ENCODE results near the gene B4GALNT1.
"Not testable (repeated sequence)": the region's sequence is repeated elsewhere in the genome, so short reads cannot be mapped to it uniquely, and the experiment has no call there.

The B4GALNT1 gene

DNA sequence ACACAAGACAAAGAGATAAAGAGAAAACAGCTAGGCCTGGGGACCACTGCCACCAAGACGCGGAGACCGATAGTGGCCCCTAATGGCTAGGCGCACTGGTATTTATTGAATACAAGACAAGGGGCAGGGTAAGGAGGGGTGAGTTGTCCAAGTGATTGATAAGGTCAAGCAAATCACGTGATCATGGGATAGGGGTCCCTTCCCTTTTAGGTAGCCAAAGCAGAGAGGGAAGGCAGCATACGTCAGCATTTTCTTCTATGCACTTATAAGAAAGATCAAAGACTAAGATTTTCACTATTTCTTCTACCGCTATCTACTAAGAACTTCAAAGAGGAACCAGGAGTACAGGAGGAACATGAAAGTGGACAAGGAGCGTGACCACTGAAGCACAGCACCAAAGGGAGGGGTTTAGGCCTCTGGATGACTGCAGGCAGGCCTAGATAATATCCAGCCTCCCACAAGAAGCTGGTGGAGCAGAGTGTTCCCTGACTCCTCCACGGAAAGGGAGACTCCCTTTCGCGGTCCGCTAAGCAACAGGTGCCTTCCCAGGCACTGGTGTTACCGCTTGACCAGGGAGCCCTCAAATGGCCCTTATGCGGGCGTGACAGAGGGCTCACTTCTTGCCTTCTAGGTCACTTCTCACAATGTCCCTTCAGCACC, 43.9 kb downstream of the B4GALNT1 start:
- not testable (repeated sequence) for FAIRE-seq; DNase-seq (ENCODE audit: insufficient read length, low spot score)

DNA sequence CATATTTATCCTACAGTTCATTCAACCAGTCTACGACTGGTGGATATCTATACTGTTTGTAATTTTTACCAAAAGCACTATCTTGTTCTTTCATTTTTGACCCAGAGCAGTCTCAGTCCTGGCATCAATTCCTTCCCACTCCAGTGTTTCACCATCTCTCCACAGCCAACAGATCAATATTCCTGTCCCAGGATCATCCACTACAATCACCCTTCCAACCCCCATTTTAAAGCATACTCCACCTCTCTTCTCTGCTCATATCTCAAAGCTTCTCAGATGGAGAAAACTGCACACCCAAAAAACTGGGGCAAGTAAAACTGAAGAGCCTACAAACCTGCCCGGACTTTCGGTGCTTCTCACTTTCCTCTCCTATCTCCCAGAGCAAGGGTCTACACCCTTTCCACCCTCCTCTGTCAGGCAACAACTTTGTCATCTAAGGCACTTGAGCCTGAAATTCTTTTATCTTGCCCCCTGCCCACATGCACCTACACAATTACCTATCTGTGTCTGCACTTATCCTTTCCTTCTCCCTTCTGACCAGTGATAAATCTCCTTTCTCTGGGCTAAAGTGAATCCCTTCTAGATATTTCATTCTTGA, 46.1 kb downstream of the B4GALNT1 start:
- DNase-seq (ENCODE audit: insufficient read length, low spot score) (no peak), FAIRE-seq (no peak)

DNA sequence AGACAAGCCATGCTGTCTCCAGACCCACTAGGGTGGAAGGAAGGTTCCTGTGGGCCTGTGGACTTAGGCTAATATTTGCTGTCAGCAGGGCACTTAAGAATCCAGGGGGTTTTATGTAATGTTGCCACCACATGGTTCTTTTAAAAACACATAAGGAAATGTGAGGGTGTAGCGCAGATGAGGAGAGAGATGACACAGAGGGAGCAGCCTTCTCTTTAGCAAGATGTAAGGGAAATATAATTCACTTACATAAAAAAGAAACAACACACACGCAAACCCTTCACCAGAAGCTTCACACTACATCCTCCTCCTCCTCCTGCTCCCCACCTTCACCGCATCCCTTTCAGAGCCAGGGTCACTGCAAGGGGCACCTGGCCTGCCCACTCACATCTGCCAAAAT, 46.9 kb downstream of the B4GALNT1 start:
- FAIRE-seq (no peak), DNase-seq (ENCODE audit: insufficient read length, low spot score) (no peak)

DNA sequence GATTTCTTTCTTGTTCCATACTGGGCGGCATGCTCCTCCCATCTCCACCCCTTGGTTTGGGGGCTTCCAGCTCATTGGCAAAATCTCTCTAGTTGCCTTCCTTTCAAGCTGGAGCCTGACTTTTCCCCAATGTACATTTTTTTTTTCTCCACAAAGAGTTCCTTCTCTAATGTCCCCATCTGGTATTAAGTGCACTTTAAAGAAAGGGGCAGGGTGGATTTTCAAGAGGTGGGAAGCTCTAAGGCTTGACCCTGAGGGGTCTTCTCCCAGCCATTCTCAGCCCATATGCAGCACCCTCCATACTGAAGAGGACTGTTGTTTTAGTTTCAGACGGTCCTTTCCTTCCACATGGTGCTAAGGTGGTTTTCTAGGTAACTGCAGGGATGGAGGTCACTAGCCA, 47.8 kb downstream of the B4GALNT1 start:
- no peak for DNase-seq (ENCODE audit: insufficient read length, low spot score)
- no peak for FAIRE-seq

DNA sequence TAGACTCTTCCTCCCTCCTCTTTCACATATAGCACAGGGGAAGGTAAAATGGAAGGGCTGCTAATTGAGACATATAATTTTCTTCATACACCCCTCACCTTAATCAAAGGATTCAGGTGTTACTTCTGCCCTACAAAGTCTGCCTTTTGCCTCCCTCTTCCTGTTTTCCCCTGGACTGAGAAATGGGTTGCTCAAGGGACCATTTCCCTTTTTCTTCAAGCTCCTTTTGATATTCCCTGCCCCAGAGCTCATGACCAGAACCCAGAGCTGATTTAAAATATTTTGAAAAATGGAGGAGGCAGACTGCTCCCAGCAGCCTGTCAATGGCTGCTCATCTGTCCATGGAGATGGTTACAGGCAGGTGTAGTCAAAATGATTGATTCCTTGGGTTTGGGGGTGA, 48.3 kb downstream of the B4GALNT1 start:
- FAIRE-seq (no peak), DNase-seq (ENCODE audit: insufficient read length, low spot score) (no peak)

DNA sequence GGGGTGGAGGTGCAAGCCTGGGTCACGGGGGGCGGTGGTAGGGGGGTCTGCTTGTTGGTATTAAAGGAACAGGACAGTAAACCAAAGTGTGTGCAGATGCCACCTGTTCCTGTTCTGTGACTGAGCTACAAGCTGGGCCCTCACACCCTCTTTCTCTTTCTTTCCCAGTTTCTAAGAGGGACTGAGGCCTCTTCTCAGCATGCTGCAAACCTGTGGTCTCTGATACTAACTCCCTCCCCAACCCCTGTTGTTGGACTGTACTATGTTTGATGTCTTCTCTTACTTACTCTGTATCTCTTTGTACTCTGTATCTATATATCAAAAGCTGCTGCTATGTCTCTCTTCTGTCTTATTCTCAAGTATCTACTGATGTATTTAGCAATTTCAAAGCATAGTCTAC, 49.0 kb downstream of the B4GALNT1 start:
- DNase-seq (ENCODE audit: insufficient read length, low spot score) (no peak), FAIRE-seq (no peak)

DNA sequence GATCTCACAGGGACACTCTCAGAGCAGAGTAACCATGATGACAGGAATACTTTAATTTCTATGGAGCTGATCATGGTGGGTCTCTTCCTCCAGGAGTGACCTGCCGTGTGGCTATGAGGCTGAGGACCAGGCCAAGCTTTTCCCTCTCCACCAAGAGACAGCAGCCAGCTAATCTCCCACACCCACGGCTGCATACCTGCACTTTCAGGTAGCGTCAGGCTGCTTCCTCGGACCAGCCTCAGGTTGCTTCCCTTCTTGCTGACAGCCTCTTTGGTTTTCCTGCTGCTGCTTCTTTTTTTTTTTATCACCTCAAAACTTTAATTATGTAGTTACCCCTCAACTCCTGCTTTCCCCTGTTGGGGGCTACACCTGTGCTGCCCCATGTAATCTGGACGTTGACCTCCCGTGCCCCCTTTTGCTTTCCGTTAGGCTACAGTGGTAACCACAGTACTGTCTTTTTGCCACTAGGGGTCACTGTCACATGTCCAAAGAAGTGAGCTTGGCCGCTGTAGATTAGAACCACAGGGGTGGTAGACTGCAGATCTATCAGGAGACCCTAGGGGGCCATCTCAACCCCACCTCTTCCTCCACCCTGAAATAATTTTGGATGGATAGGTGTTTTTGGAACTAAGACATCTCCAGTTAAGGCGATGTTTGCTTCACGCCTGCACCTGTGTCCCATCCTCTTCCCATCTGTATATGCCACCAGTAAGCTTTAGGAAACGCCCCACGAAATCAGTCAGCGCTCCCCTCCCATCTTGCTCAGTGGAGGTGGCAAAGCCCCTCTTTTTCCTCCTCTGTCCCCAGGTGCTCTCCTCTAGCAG, 49.8 kb downstream of the B4GALNT1 start:
- peak; percentile 79 for FAIRE-seq

DNA sequence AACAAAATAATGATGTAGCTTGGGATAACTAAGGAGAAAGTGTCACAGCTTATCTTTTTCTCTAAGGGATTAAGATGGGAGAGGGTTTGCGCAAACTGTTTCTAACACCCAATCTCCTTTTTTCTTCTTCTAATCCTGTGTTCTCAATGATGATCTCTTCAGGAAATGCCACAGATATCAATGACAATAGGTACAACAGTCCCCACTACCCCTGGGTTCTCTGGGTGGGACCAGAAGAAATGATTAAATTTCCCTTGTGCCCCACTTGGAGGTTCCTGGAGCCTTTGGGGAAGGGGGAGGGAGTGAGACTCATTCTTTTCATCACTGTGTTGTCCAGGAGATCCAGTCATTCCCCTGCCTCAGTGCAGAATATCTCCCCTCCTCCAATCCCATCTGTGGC, 50.6 kb downstream of the B4GALNT1 start:
- no peak for DNase-seq (ENCODE audit: insufficient read length, low spot score)
- FAIRE-seq: no peak

More for the DNA sequence above, 49.8 kb downstream of the B4GALNT1 start:
- DNase-seq (ENCODE audit: insufficient read length, low spot score): peak; percentile 84

DNA sequence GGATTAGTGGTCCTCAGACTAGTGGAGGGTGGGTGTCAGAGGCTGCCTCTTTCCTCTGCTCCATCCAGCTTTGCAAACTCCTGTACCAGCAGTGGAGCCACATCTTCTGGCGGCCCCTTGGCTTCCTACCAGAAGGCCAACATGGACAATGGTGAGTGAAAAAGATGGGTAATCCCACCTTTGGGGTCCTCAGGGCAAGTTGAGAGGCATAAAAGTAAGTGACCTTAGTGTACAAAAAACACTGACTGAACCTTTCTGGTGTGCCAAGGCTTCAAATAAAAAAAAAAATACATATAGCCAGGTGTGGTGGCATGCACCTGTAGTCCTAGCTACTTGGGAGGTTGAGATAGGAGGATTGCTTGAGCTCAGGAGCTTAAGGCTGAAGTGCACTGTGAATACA, 51.2 kb downstream of the B4GALNT1 start:
- FAIRE-seq (no peak), DNase-seq (ENCODE audit: insufficient read length, low spot score) (no peak)

DNA sequence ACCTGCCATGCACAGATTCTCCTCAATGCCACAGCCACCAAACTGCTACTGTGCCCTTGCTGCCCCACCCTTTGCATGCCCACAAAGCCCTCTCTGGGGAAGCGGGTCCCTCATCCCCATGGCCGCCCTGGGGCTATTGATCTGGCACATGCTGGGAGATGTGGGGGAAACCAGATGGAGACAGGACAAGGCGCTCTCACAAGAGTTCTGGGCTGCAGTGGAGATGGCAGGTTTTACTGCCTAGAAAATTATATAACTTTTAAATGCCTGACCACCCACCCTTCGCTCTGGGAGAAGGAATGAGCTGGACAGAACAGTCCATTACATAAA, 52.6 kb downstream of the B4GALNT1 start:
- DNase-seq (ENCODE audit: insufficient read length, low spot score) (no peak), FAIRE-seq (no peak)

DNA sequence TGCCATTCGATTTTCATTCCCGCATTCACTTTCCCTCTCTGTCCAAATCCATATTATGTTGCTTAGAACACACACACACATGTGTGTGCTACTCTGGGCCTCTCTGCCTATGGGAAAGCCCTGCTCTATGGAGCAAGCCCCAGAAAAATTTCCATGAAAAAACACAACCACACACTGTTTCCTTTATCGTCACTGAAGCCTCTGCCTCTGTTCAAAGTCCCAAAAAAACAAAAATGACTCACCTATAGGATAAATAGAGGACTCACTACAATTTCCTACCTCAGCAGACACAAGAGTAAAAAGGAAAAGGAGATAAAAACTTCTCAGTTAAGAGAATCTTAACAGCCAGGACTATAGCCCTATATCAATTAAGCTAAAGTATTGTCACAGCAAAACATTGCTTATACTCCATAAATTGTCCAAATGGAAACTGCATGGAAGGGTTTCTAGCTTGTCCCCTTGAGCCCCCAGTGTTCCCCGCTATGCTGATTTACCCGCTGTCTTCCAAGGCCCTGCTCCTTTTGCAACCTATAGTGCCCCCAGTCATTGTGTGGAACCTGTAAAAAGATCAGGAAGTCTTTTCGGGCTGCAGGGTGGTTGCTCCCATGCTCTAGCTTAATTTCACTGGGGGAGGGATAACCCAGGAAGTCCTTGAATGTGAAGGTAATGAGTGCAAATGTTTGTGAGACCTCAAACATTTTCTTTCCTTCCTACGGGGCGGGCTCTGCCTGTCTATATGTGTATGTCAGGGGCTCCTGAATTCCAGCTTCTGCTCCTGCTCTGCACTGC, 53.1 kb downstream of the B4GALNT1 start:
- FAIRE-seq: no peak
- no peak for DNase-seq (ENCODE audit: insufficient read length, low spot score)

DNA sequence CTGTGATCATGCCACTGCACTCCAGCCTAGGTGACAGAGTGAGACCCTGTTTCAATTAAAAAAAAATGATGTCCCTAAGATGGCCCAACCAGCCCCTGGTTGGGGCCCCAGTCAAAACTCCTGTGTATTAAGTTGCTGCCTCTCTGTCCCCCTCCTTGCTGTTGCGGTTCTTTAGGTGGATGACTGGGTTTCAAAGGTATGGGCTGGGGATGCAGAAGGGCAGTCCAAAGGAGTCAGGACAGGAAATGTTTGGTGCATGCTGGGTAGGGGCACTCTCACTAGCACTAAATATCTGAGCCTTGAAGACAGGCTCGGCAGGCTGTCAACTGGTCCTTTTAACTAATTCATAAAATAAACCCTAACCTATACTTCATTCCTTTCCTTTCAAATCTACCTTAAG, 54.0 kb downstream of the B4GALNT1 start:
- DNase-seq (ENCODE audit: insufficient read length, low spot score): no peak
- FAIRE-seq: no peak

DNA sequence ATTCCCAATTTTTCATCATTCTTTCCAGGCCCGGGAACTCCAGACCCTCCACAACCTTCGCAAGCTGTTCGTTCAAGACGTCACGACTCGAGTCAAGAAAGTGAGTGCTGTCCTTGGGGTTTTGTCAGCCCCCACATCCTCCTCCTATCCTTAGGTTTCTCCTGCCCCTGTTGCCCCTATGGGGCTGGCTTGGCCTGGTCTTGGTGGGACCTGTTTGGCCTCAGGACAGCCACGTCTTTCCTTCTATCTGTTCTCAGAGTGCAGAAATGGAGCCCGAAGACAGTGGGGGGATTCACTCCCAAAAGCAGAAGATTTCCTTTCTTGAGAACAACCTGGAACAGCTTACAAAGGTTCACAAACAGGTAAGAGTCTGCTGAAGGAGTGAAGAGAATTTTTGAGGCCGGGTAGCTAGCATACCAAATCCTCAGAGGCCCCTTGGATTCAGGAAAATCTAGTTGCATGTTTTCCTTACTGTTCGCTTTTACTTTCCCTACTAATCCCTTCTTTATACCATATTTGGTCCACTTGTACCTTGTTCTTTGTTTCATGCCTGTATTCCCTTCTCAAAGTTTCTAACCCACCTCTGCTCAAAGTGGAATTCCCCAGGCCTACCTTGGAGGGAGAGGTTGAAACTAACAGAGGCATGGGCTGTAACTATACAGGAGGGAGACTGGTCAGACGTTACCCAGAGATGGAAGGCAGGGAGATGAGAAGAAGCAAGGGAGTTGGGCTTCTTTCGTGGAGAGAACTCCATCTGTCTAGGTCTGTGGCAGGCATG, 54.8 kb downstream of the B4GALNT1 start:
- FAIRE-seq (no peak), DNase-seq (ENCODE audit: insufficient read length, low spot score) (no peak)

DNA sequence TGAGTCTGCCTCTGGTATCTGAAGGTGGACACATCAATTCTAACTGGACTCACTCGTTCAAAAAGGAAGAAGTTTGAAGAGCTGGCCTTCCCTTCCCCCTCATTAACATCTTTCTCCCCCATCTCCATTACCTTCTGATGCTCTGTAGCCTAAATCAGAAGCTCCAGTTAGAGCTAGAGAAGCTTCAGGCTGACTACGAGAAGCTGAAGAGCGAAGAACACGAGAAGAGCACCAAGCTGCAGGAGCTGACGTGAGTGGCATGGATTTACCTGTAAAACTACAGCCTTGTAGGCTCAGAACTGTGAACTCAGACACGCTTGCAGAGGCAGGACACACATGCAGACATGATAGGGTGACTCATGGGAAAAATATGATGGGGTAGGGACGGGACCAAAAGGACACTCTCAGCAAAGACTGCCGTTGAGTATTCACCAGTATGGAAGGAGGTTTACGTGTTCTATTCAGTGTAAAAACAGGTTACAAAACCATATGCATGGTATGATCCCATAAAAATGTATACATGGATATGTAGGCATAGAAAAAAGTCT, 56.3 kb downstream of the B4GALNT1 start:
- FAIRE-seq (no peak), DNase-seq (ENCODE audit: insufficient read length, low spot score) (no peak)
